ENCODE results near the gene NCAPH2. TPM values are rescaled to one million over a fixed set of nuclear protein-coding genes. Genes with fewer than 3 reads are reported as not detected.
A peak's percentile ranks its signal among the peaks of the same experiment; 100 is the strongest.

NCAPH2 gene
- total and polyA plus RNA-seq, 9 of the 15 experiments (the other 6 are each of a cell fraction or from before 2014, with no cell fraction given): 3.6 to 88.6 (median 32.4) TPM

- TF ChIP-seq, protein P1, sequence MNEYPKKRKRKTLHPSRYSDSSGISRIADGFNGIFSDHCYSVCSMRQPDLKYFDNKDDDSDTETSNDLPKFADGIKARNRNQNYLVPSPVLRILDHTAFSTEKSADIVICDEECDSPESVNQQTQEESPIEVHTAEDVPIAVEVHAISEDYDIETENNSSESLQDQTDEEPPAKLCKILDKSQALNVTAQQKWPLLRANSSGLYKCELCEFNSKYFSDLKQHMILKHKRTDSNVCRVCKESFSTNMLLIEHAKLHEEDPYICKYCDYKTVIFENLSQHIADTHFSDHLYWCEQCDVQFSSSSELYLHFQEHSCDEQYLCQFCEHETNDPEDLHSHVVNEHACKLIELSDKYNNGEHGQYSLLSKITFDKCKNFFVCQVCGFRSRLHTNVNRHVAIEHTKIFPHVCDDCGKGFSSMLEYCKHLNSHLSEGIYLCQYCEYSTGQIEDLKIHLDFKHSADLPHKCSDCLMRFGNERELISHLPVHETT (CRISPR knock-in tag; conservative IDR thresholded peaks at IDR 0.05 in 1 of 2, IDR thresholded peaks at IDR 0.05 in 1 of 2): 0 out of 4 replicates have a peak, but pooled peaks of 1 of the 2 experiments have one; percentile 24
- TF ChIP-seq BRD4 (IDR thresholded peaks at IDR 0.05) (no peak), STAT5A (IDR thresholded peaks at IDR 0.05; ENCODE audit: borderline replicate concordance, low read length) (no peak), ZNF584 (CRISPR knock-in tag; IDR thresholded peaks at IDR 0.05; ENCODE audit: low read depth) (no peak), ZNF696 (CRISPR knock-in tag; conservative IDR thresholded peaks at IDR 0.05) (no peak), ZC3H4 (CRISPR knock-in tag; IDR thresholded peaks at IDR 0.05; ENCODE audit: borderline replicate concordance) (no peak), ZNF217 (CRISPR knock-in tag; IDR thresholded peaks at IDR 0.05) (no peak), SRSF3 (IDR thresholded peaks at IDR 0.05; ENCODE audit: insufficient read depth, low read length) (no peak), MXD1 (CRISPR knock-in tag; IDR thresholded peaks at IDR 0.05; ENCODE audit: borderline replicate concordance, poor library complexity, severe bottlenecking) (no peak), POLR2B (IDR thresholded peaks at IDR 0.05; ENCODE audit: low read depth, partially characterized antibody) (no peak), ARHGAP35 (IDR thresholded peaks at IDR 0.05; ENCODE audit: partially characterized antibody) (no peak), NFE2 (IDR thresholded peaks at IDR 0.05; ENCODE audit: low read depth) (no peak), FOXK1 (CRISPR knock-in tag; IDR thresholded peaks at IDR 0.05; ENCODE audit: borderline replicate concordance) (no peak), ZNF311 (CRISPR knock-in tag; IDR thresholded peaks at IDR 0.05) (no peak)
- TF ChIP-seq, protein P2, sequence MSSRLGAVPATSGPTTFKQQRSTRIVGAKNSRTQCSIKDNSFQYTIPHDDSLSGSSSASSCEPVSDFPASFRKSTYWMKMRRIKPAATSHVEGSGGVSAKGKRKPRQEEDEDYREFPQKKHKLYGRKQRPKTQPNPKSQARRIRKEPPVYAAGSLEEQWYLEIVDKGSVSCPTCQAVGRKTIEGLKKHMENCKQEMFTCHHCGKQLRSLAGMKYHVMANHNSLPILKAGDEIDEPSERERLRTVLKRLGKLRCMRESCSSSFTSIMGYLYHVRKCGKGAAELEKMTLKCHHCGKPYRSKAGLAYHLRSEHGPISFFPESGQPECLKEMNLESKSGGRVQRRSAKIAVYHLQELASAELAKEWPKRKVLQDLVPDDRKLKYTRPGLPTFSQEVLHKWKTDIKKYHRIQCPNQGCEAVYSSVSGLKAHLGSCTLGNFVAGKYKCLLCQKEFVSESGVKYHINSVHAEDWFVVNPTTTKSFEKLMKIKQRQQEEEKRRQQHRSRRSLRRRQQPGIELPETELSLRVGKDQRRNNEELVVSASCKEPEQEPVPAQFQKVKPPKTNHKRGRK (tag; IDR thresholded peaks at IDR 0.05): no peak
- TF ChIP-seq, protein P3, sequence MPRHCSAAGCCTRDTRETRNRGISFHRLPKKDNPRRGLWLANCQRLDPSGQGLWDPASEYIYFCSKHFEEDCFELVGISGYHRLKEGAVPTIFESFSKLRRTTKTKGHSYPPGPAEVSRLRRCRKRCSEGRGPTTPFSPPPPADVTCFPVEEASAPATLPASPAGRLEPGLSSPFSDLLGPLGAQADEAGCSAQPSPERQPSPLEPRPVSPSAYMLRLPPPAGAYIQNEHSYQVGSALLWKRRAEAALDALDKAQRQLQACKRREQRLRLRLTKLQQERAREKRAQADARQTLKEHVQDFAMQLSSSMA (CRISPR knock-in tag; IDR thresholded peaks at IDR 0.05): 0 out of 2 replicates have a peak, but pooled peaks have one; percentile 43
- TF ChIP-seq, protein P4, sequence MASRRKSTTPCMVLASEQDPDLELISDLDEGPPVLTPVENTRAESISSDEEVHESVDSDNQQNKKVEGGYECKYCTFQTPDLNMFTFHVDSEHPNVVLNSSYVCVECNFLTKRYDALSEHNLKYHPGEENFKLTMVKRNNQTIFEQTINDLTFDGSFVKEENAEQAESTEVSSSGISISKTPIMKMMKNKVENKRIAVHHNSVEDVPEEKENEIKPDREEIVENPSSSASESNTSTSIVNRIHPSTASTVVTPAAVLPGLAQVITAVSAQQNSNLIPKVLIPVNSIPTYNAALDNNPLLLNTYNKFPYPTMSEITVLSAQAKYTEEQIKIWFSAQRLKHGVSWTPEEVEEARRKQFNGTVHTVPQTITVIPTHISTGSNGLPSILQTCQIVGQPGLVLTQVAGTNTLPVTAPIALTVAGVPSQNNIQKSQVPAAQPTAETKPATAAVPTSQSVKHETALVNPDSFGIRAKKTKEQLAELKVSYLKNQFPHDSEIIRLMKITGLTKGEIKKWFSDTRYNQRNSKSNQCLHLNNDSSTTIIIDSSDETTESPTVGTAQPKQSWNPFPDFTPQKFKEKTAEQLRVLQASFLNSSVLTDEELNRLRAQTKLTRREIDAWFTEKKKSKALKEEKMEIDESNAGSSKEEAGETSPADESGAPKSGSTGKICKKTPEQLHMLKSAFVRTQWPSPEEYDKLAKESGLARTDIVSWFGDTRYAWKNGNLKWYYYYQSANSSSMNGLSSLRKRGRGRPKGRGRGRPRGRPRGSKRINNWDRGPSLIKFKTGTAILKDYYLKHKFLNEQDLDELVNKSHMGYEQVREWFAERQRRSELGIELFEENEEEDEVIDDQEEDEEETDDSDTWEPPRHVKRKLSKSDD (conservative IDR thresholded peaks at IDR 0.05; ENCODE audit: low read length): no peak
These were observed 18.2 kb downstream of the NCAPH2 start (continued) for GRCh38 chr22:50526108-50526833.
